ENCODE measurements around the gene MAB21L2.

Gene MAB21L2

GRCh38 chr4:150577796-150578195 is 4.2 kb upstream of the MAB21L2 start:
- DNase-seq, result no peak

GRCh38 chr4:150578745-150579501 is 3.0 kb upstream of the MAB21L2 start:
- DNase-seq, result no peak

- DNase-seq, result no peak
These were observed 2.3 kb upstream of the MAB21L2 start for GRCh38 chr4:150579551-150580234.

- no peak for DNase-seq
These were observed 1.6 kb upstream of the MAB21L2 start for GRCh38 chr4:150580306-150580705.

GRCh38 chr4:150581056-150581605 is 820 bp upstream of the MAB21L2 start:
- no peak for DNase-seq

- DNase-seq, result no peak
These were observed 305 bp upstream of the MAB21L2 start for GRCh38 chr4:150581641-150582051.

GRCh38 chr4:150582873-150583286 is 929 bp downstream of the MAB21L2 start:
- DNase-seq, result no peak

GRCh38 chr4:150583287-150584110 is 1.5 kb downstream of the MAB21L2 start:
- DNase-seq, result no peak

GRCh38 chr4:150584111-150584915 is 2.4 kb downstream of the MAB21L2 start:
- DNase-seq, result no peak

- DNase-seq, result no peak
These were observed 3.7 kb downstream of the MAB21L2 start for GRCh38 chr4:150585611-150586010.

GRCh38 chr4:150586162-150586810 is 4.3 kb downstream of the MAB21L2 start:
- DNase-seq, result no peak

GRCh38 chr4:150588316-150588715 is 6.4 kb downstream of the MAB21L2 start:
- no peak for DNase-seq

GRCh38 chr4:150589157-150589556 is 7.2 kb downstream of the MAB21L2 start:
- no peak for DNase-seq

- DNase-seq, result no peak
These were observed 8.7 kb downstream of the MAB21L2 start for GRCh38 chr4:150590631-150591030.

- no peak for DNase-seq
These were observed 9.5 kb downstream of the MAB21L2 start for GRCh38 chr4:150591406-150591805.

- no peak for DNase-seq
These were observed 10.0 kb downstream of the MAB21L2 start for GRCh38 chr4:150591904-150592303.

GRCh38 chr4:150593996-150594395 is 12.0 kb downstream of the MAB21L2 start:
- DNase-seq, result no peak

GRCh38 chr4:150598909-150599308 is 17.0 kb downstream of the MAB21L2 start:
- no peak for DNase-seq

- DNase-seq, result no peak
These were observed 17.6 kb downstream of the MAB21L2 start for GRCh38 chr4:150599547-150599946.

GRCh38 chr4:150600812-150601445 is 19.0 kb downstream of the MAB21L2 start:
- no peak for DNase-seq

- DNase-seq, result no peak
These were observed 27.2 kb downstream of the MAB21L2 start for GRCh38 chr4:150609131-150609530.
